HEK293T (cell line): Measurements from ENCODE around the gene IL32.

Experiments
- CTCF ChIA-PET: fragments of 350-600 bp; formaldehyde crosslinking; extraction: SDS; loops from one replicate; lab custom pipeline; 2021; ENCODE audit warnings: antibody characterized with exemption, inconsistent platforms; lab: Yijun Ruan, JAX
- POLR2A ChIA-PET: fragments of 350-600 bp; formaldehyde crosslinking; extraction: SDS; loops from one replicate; lab custom pipeline; 2020; ENCODE audit warnings: antibody characterized with exemption, inconsistent platforms; lab: Yijun Ruan, JAX
- DNase-seq: peaks from one replicate; pipeline ENCODE4 v3.0.0; 2012; ENCODE audit warnings: mixed read lengths; ENCODE audit errors: extremely low spot score
- ARNT ChIP-seq: fragments of 450-650 bp; IDR thresholded peaks from 2 replicates; pipeline ENCODE4 v1.6.1; 2017; ENCODE audit warnings: mild to moderate bottlenecking
- BHLHE40 ChIP-seq: fragments of 450-650 bp; IDR thresholded peaks from 2 replicates; pipeline ENCODE4 v1.6.1; 2016; ENCODE audit warnings: mild to moderate bottlenecking, moderate library complexity, borderline replicate concordance
- CTBP1 ChIP-seq: fragments of 450-650 bp; IDR thresholded peaks from 2 replicates; pipeline ENCODE4 v1.6.1; 2016; ENCODE audit warnings: borderline replicate concordance
- ELF4 ChIP-seq: fragments of 450-650 bp; IDR thresholded peaks from 2 replicates; pipeline ENCODE4 v1.6.1; 2017; ENCODE audit warnings: antibody characterized with exemption
- FOXA1 ChIP-seq: fragments of 450-650 bp; IDR thresholded peaks from 2 replicates; pipeline ENCODE4 v1.6.1; 2016; ENCODE audit warnings: mild to moderate bottlenecking
- FOXK2 ChIP-seq: fragments of 450-650 bp; IDR thresholded peaks from 2 replicates; pipeline ENCODE4 v1.6.1; 2016; ENCODE audit warnings: mild to moderate bottlenecking
- FOXM1 ChIP-seq: fragments of 450-650 bp; IDR thresholded peaks from 2 replicates; pipeline ENCODE4 v1.6.1; 2017; ENCODE audit warnings: mild to moderate bottlenecking, borderline replicate concordance
- HDGF ChIP-seq: fragments of 450-650 bp; IDR thresholded peaks from 2 replicates; pipeline ENCODE4 v1.6.1; 2017; ENCODE audit warnings: antibody characterized with exemption, borderline replicate concordance
- L3MBTL2 ChIP-seq: fragments of 450-650 bp; conservative IDR thresholded peaks from 2 replicates; pipeline ENCODE4 v1.6.1; 2016; ENCODE audit warnings: mild to moderate bottlenecking
- LEF1 ChIP-seq: fragments of 450-650 bp; IDR thresholded peaks from 2 replicates; pipeline ENCODE4 v1.6.1; 2017; ENCODE audit warnings: mild to moderate bottlenecking, borderline replicate concordance
- NFRKB ChIP-seq: fragments of 450-650 bp; IDR thresholded peaks from 2 replicates; pipeline ENCODE4 v1.6.1; 2016; ENCODE audit warnings: mild to moderate bottlenecking, moderate library complexity
- SP1 ChIP-seq: fragments of 450-650 bp; IDR thresholded peaks from 2 replicates; pipeline ENCODE4 v1.6.1; 2017
- SUZ12 ChIP-seq: fragments of 450-650 bp; IDR thresholded peaks from 2 replicates; pipeline ENCODE4 v1.6.1; 2016; ENCODE audit warnings: mild to moderate bottlenecking
- TARDBP ChIP-seq: fragments of 450-650 bp; IDR thresholded peaks from 2 replicates; pipeline ENCODE4 v1.6.1; 2016
- ZNF384 ChIP-seq: fragments of 450-650 bp; IDR thresholded peaks from 2 replicates; pipeline ENCODE4 v1.6.1; 2016
- TF ChIP-seq, protein P1 (sequence below): fragments of 450-650 bp; IDR thresholded peaks from 2 replicates; pipeline ENCODE4 v1.6.1; 2016

IL32 gene

DNA sequence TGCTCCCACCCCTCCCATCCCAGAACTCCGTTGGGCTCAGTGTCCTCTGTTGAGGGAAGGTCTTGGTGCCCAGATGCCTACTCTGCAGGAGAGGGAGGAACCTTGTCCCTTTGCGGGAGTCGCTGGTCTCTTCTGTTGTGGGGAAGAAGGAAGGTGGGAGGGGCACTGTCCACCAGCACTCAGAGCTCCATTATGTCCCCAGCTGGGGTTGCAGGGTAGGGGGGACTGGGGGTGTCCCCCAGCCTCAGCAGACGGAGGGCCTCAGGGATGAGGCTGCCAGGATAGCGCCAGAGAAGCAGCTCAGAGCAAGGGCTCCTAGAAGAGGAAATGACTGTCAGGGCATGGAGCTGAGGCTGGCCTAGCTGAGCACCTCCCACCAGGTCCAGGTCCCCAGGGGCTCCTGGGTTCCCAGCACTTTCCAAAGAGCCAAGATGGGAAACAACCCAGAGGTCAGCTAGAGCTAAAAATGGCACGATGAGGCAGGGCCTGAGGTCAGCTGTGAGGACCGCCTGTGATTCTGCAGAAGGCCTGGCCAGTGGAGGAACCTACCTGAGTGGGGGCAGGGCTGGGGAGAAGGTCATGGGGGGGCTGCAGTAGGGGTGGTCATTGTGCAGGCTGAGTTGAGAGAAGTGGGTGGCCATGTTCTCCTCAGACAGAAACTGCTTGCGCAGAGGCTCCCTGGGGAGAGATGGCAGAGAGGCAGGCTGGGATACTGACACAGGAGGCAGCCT, 42.6 kb upstream of the IL32 start:
- no peak for DNase-seq
- TF ChIP-seq FOXM1 (no peak), FOXK2 (no peak), HDGF (no peak), NFRKB (no peak), BHLHE40 (no peak), ELF4 (no peak), FOXA1 (no peak), L3MBTL2 (no peak), SUZ12 (no peak), SP1 (no peak), CTBP1 (no peak), ZNF384 (no peak), LEF1 (no peak), ARNT (no peak), TARDBP (no peak)
- TF ChIP-seq, protein P1, sequence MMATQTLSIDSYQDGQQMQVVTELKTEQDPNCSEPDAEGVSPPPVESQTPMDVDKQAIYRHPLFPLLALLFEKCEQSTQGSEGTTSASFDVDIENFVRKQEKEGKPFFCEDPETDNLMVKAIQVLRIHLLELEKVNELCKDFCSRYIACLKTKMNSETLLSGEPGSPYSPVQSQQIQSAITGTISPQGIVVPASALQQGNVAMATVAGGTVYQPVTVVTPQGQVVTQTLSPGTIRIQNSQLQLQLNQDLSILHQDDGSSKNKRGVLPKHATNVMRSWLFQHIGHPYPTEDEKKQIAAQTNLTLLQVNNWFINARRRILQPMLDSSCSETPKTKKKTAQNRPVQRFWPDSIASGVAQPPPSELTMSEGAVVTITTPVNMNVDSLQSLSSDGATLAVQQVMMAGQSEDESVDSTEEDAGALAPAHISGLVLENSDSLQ: no peak
- ChIA-PET CTCF (interaction anchor here (0.6 to 4.5 kb wide), 3 partner anchors 9 to 107 kb away, joined by 3 to 38 read pairs (median 3); no protein-coding TSS in a partner anchor), POLR2A (interaction anchor here (0.8 to 7.2 kb wide), 11 partner anchors 9 to 109 kb away, joined by 3 to 60 read pairs (median 4); partner anchors contain the start of genes CLDN9, KREMEN2, MMP25 and PKMYT1)

DNA sequence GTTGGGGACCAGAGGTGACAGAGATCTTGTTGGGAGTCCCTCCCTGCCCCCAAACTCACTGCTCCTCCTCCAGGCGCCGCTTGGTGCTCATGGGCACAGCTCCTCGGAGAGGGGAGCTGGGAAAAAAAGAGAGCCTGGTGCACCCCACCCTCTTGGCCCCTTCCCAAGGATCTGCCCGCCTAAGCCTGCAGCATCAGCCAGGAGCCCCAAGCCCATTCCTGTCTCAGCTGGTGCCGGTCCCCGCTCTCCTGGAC, 42.1 kb upstream of the IL32 start:
- DNase-seq: no peak
- ChIA-PET POLR2A (interaction anchor here (1.1 to 7.2 kb wide), 7 partner anchors 8 to 109 kb away, joined by 3 to 60 read pairs (median 5); partner anchors contain the start of genes CLDN9, KREMEN2 and MMP25), CTCF (interaction anchor here (1.4 to 4.5 kb wide), 2 partner anchors 8 to 19 kb away, joined by 3 to 38 read pairs; no protein-coding TSS in a partner anchor)
- TF ChIP-seq CTBP1 (no peak), ZNF384 (no peak), HDGF (no peak), TARDBP (no peak), SUZ12 (no peak), FOXA1 (no peak), ELF4 (no peak), LEF1 (no peak), BHLHE40 (no peak), FOXM1 (no peak)
- TF ChIP-seq, protein P1: no peak

DNA sequence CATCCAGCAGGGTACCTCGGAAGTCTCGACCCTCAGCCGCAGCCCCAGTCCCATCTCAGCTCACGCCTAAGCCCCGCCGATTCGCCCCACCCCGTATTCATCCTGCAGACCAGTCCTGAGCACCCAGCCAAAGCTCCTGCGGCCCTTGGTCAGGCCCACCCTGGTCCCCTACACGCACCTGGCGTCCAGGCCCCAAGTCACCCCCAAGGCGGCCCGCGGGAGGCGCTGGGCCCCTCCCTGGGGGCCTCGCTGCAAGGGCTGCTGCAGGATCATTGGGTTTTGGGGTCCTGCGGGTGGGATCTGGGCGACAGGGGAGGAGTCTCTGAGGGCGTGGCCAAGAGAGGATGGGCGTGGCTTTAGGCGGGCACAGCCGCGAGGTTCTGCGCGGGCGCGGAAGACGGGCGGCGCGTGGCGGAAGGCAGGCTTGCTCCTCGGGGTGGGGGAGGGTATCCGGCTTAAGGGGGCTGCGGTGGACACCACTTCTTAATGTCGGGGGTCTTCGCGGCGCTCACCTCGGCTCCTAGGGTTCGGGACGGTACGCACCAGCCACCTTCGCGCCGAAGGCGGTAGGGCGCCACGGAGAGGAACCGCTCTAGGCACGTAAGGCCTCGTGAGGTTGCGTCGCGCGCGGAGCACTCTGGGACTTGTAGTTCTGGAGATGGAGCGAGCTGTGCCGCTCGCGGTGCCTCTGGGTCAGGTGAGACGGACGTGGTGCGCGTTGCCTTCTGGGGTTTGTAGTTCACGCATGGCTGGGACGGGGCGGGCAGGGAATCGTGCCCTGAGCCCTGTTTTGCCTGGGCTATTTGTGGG, 41.6 kb upstream of the IL32 start, which contains the start of the genes HCFC1R1 and THOC6:
Gene HCFC1R1, minus strand, starts transcription at position 274 of the 810 bp plus-strand sequence. Its CDS starts 1 bp downstream, at position 273.
Gene THOC6, plus strand, starts transcription at position 367 of the 810 bp plus-strand sequence. Its CDS starts 292 bp downstream, at position 659.
- CTCF ChIA-PET: interaction anchor here (0.5 to 4.5 kb wide), 3 partner anchors 8 to 43 kb away, joined by 3 to 38 read pairs (median 3); no protein-coding TSS in a partner anchor
- POLR2A ChIA-PET: interaction anchor here (1.0 to 7.2 kb wide), 7 partner anchors 7 to 60 kb away, joined by 3 to 60 read pairs (median 5); partner anchors contain the start of genes CLDN9, KREMEN2 and MMP25
- DNase-seq: peak; percentile 85
- TF ChIP-seq TARDBP: no peak
- peak; percentile 84 for TF ChIP-seq ELF4
- TF ChIP-seq L3MBTL2: peak; percentile 90

DNA sequence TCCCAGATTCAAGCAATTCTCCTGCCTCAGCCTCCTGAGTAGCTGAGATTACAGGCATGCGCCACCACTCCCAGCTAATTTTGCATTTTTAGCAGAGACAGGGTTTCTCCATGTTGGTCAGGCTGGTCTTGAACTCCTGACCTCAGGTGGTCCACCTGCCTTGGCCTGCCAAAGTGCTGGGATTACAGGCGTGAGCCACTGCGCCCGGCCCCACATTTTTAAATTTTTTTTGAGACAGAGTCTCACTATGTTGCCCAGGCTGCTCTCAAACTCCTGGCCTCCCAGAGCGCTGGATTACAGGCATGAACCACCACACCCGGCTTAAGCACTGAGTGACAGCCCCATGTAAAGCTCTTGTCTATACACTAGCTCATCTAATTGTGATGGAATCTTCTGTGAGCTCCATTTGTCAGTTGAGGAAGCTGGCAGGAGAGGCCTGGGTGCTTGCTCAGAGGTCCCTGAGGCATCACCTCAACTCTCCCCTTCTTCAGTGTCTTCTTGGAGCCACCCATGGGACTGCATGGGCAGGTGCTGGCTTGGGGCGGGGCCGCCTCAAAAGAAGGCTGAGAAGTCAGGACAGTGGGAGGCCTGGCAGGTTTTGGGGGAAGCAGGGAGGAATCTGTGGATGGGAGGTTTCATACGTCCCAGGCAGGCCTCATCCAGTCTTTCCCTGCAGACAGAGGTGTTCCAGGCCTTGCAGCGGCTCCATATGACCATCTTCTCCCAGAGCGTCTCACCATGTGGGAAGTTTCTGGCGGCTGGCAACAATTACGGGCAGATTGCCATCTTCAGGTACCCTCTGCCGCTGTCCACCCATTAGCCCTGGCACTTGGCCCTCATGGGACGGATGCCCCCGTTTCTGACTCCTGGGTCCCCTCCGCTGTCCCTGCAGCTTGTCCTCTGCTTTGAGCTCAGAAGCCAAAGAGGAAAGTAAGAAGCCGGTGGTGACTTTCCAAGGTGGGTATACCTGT, 40.1 kb upstream of the IL32 start:
- ChIA-PET CTCF (interaction anchor here (0.6 kb wide), 1 partner anchor 104 kb away, joined by 3 read pairs; no protein-coding TSS in a partner anchor), POLR2A (interaction anchor here (0.6 kb wide), 1 partner anchor 59 kb away, joined by 3 read pairs; no protein-coding TSS in a partner anchor)

DNA sequence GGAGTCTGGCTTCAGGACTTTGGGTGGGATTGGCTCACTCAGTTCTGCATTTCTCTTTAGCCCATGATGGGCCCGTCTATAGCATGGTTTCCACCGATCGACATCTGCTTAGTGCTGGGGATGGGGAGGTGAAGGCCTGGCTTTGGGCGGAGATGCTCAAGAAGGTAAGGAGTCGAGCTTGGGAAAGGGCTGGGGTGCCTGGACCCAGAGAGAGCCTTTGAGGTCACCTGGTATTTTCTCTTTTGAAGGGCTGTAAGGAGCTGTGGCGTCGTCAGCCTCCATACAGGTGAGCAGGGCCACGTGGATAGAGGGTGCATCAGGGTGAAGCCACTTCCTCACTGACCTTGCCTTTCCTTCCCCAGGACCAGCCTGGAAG, 39.4 kb upstream of the IL32 start:
- TF ChIP-seq NFRKB: no peak
- TF ChIP-seq FOXA1: no peak
- TF ChIP-seq ARNT: no peak
- no peak for TF ChIP-seq FOXK2
- TF ChIP-seq, protein P1: no peak
- TF ChIP-seq SUZ12: no peak
- no peak for TF ChIP-seq TARDBP
- no peak for DNase-seq
- ChIA-PET CTCF (interaction anchor here (0.6 kb wide), 2 partner anchors 36 to 104 kb away, joined by 3 read pairs; no protein-coding TSS in a partner anchor), POLR2A (no interaction called here)

More for the DNA sequence above, 40.1 kb upstream of the IL32 start:
- TF ChIP-seq FOXK2: no peak
- no peak for TF ChIP-seq SP1
- TF ChIP-seq ELF4: no peak
- TF ChIP-seq, protein P1: no peak
- TF ChIP-seq HDGF: no peak
- TF ChIP-seq SUZ12: no peak
- no peak for TF ChIP-seq ARNT
- TF ChIP-seq BHLHE40: no peak
- DNase-seq: no peak
